ENCODE results near the gene PHACTR3.

- TF ChIP-seq CTCF (IDR thresholded peaks at IDR 0.05 in 8 of 11, conservative IDR thresholded peaks at IDR 0.05 in 3 of 11), result no peak
- no peak for TF ChIP-seq POLR2AphosphoS5 (IDR thresholded peaks at IDR 0.05)
- TF ChIP-seq POLR2A (IDR thresholded peaks at IDR 0.05), result no peak
Observed at GRCh38 chr20:59800309-59800708, 196.0 kb downstream of the PHACTR3 start.

All from spleen (tissue), 7 donors.